ENCODE results near the gene FRY.

FRY gene

DNA sequence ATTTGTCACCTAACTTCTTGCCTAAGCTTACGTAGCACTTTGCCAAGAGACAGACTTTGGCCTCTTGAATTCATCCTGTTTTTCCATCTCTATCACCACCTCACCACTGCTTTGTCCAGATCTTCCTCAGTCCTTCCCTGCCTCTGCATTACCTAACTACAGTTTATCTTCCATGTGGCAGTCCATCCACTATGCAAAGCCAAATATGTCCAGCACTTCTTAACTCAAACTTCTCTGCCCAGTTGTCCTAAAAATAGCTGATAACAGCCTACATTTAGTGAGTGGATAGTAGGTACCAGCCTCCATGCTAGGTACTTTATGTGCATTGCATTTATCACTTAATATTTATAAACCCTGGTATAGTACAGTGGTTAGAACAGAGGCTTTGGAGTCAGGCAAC, 172.2 kb downstream of the FRY start:
- DNase-seq (ENCODE audit: low read depth): no peak
- H3K4me3 ChIP-seq (ENCODE audit: low read length): no peak overlapping the region
- no peaks in the 10 kb centered on the region for H3K27me3 ChIP-seq (replicated peaks; ENCODE audit: control insufficient read depth, insufficient read depth, low read length)
- peaks cover 11% of the 10 kb centered on the region for H3K4me1 ChIP-seq (ENCODE audit: control insufficient read depth, insufficient read depth, low read length)
- H3K36me3 ChIP-seq (ENCODE audit: control insufficient read depth, insufficient read depth, low read length, severe bottlenecking): no peaks in the 10 kb centered on the region
- H3K9me3 ChIP-seq (ENCODE audit: control insufficient read depth, low read length): no peaks in the 10 kb centered on the region
- no peak overlapping the region for H3K9ac ChIP-seq (ENCODE audit: low read length)

DNA sequence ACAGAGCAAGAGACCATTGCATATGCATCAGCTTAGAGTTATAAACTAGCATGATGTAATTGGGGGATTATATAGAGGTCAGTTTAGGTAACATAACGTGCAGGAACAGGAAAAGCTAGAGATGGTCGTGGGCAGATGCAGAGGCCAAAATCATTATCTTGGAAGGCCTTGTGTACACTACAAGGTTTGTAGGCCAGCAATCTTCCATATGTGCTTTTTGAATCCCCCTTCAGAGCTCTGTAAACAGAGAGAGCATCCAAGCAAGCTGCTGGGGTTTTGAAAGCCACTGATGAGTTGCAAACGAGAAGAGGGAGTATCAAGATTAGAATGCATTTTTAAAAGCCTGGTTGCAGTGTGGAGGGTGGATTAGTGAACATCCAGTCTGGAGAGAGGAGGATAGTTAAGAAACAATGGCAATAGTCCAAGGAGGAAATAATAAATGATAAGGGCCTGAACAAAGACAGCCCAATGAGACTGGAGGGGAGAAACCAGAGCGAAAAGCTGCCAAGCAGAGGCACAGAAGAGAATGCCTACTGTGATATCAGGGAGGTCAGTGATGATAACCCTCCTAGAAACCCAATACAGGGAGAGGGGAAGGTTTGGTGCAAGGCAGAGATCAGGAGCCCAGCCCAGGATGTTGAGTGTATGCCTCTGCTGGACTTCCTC, 174.0 kb downstream of the FRY start:
- H3K4me1 ChIP-seq (ENCODE audit: control insufficient read depth, insufficient read depth, low read length): peaks cover 23% of the 10 kb centered on the region
- H3K4me3 ChIP-seq (ENCODE audit: low read length): no peak overlapping the region

DNA sequence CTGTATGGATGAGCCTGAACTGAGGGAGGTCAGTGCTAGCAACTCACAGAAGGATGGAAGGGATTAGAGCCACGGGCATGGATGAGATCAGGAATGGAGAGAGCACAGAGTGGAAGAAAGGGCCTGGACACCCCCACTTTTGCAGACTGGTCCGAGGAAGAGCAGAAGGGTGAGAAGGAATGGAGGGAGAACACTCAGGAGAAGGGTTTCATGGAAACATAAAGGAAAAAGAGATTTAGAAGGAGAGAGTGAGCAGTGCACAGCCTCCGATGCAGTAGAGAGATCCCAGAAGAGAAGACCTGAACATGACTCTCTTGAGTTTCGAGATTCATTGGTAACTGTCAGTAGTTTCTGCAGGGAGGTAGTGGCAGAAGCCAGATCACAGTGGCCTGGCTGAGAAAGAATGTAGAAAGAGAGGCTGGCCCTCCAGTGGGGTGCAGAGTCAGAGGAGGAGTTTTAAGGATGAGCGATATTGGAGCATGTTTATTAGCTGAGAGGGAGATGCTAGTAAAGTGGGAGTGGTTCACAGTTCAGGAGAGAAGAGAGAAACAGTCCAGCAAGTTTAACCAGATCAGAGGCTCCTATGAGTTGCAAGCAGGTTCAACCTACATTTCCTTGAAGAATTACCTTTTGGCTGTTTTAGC, 174.6 kb downstream of the FRY start:
- Histone ChIP-seq H3K9ac (ENCODE audit: low read length) (no peak overlapping the region), H3K9me3 (ENCODE audit: control insufficient read depth, low read length) (no peaks in the 10 kb centered on the region), H3K27me3 (replicated peaks; ENCODE audit: control insufficient read depth, insufficient read depth, low read length) (no peaks in the 10 kb centered on the region), H3K4me1 (ENCODE audit: control insufficient read depth, insufficient read depth, low read length) (peaks cover 23% of the 10 kb centered on the region), H3K36me3 (ENCODE audit: control insufficient read depth, insufficient read depth, low read length, severe bottlenecking) (no peaks in the 10 kb centered on the region), H3K4me3 (ENCODE audit: low read length) (no peak overlapping the region)
- no peak for DNase-seq (ENCODE audit: low read depth)

More for the DNA sequence above, 174.0 kb downstream of the FRY start:
- DNase-seq (ENCODE audit: low read depth): no peak
- no peaks in the 10 kb centered on the region for H3K27me3 ChIP-seq (replicated peaks; ENCODE audit: control insufficient read depth, insufficient read depth, low read length)
- no peak overlapping the region for H3K9ac ChIP-seq (ENCODE audit: low read length)
- H3K36me3 ChIP-seq (ENCODE audit: control insufficient read depth, insufficient read depth, low read length, severe bottlenecking): no peaks in the 10 kb centered on the region
- no peaks in the 10 kb centered on the region for H3K9me3 ChIP-seq (ENCODE audit: control insufficient read depth, low read length)

DNA sequence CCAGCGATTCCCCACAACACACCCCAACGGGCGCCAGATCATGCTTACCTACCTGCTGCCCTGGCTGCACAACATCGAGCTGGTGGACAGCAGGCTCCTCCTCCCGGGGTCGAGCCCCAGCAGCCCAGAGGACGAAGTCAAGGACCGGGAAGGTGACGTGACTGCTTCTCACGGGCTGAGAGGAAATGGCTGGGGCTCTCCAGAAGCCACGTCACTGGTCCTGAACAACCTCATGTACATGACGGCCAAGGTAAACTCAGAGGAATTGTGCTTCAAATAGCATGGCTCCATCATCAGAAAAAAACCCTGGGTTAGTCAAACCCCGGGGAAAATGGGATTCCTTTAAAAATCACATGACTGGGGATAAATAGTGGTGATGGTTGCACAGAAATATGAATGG, 177.3 kb downstream of the FRY start:
- Histone ChIP-seq H3K4me3 (ENCODE audit: low read length) (no peak overlapping the region), H3K9me3 (ENCODE audit: control insufficient read depth, low read length) (no peaks in the 10 kb centered on the region), H3K9ac (ENCODE audit: low read length) (no peak overlapping the region), H3K4me1 (ENCODE audit: control insufficient read depth, insufficient read depth, low read length) (peaks cover 41% of the 10 kb centered on the region), H3K27me3 (replicated peaks; ENCODE audit: control insufficient read depth, insufficient read depth, low read length) (no peaks in the 10 kb centered on the region), H3K36me3 (ENCODE audit: control insufficient read depth, insufficient read depth, low read length, severe bottlenecking) (no peaks in the 10 kb centered on the region)
- no peak for DNase-seq (ENCODE audit: low read depth)

DNA sequence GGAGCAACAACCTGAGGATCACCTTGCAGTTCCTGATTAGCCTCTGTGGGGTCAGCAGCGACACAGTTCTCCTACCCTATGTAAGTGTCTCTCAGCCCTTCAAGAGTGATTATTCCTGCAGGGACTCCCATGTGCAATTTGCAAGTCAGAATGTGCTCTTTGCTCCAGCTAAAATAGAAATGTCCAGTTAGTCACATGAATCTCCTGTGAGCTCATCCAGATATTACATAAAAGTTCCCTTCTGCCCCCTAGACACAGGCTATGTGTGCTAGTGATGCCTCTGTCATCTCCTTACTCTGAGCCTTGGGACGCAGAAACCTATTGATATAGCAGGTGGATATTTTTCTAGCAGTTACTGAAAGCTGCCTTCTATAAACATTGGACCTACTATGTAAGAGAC, 178.1 kb downstream of the FRY start:
- no peaks in the 10 kb centered on the region for H3K27me3 ChIP-seq (replicated peaks; ENCODE audit: control insufficient read depth, insufficient read depth, low read length)
- no peak overlapping the region for H3K9ac ChIP-seq (ENCODE audit: low read length)
- H3K9me3 ChIP-seq (ENCODE audit: control insufficient read depth, low read length): no peaks in the 10 kb centered on the region
- no peak overlapping the region for H3K4me3 ChIP-seq (ENCODE audit: low read length)
- H3K4me1 ChIP-seq (ENCODE audit: control insufficient read depth, insufficient read depth, low read length): peaks cover 41% of the 10 kb centered on the region
- H3K36me3 ChIP-seq (ENCODE audit: control insufficient read depth, insufficient read depth, low read length, severe bottlenecking): no peaks in the 10 kb centered on the region
- DNase-seq (ENCODE audit: low read depth): no peak

DNA sequence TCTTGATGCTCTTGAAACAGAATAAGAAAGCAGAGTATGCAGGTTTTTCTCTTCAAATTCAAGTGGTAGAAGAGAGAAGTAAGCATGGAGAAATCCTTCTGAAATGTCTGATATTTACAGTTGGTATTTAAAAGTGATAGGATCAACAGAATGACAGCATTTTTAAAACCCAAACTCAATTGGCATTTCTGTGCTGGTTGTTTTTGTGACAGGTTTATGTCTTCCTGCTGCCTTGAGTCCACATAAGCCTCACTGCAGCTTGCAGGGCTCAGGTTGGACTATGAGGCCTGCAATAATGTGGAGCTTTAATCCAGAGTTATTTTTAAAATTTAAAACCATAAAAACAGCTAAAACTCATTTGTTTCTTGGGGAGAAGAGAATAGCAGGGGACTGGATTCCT, 178.5 kb downstream of the FRY start:
- no peak for DNase-seq (ENCODE audit: low read depth)
- H3K9ac ChIP-seq (ENCODE audit: low read length): no peak overlapping the region
- no peaks in the 10 kb centered on the region for H3K27me3 ChIP-seq (replicated peaks; ENCODE audit: control insufficient read depth, insufficient read depth, low read length)
- no peak overlapping the region for H3K4me3 ChIP-seq (ENCODE audit: low read length)
- no peaks in the 10 kb centered on the region for H3K9me3 ChIP-seq (ENCODE audit: control insufficient read depth, low read length)
- no peaks in the 10 kb centered on the region for H3K36me3 ChIP-seq (ENCODE audit: control insufficient read depth, insufficient read depth, low read length, severe bottlenecking)
- H3K4me1 ChIP-seq (ENCODE audit: control insufficient read depth, insufficient read depth, low read length): peaks cover 41% of the 10 kb centered on the region

DNA sequence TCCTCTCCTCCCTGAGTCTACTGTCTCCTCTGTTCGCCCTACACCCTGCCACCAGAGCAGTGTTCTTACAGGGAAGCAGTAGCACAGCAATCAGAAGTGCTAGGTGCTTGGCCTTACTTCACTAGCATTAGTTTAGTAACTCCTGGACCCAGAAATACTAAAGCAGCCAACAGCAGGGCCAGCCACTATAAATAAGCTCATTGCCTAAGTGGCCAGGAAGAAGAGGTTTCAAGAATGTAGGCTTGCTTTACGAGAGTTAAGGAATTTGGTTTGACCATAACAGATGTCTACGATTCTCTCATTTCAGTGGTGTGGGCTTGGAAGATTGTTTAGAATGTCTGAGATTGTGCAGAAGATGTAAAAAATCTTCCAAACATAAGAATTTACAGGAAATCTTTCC, 180.2 kb downstream of the FRY start:
- no peak overlapping the region for H3K4me3 ChIP-seq (ENCODE audit: low read length)
- H3K9ac ChIP-seq (ENCODE audit: low read length): peak overlapping the region; percentile 47
- H3K4me1 ChIP-seq (ENCODE audit: control insufficient read depth, insufficient read depth, low read length): peaks cover 41% of the 10 kb centered on the region
- no peaks in the 10 kb centered on the region for H3K36me3 ChIP-seq (ENCODE audit: control insufficient read depth, insufficient read depth, low read length, severe bottlenecking)
- no peaks in the 10 kb centered on the region for H3K9me3 ChIP-seq (ENCODE audit: control insufficient read depth, low read length)
- no peaks in the 10 kb centered on the region for H3K27me3 ChIP-seq (replicated peaks; ENCODE audit: control insufficient read depth, insufficient read depth, low read length)
- DNase-seq (ENCODE audit: low read depth): peak; percentile 83

DNA sequence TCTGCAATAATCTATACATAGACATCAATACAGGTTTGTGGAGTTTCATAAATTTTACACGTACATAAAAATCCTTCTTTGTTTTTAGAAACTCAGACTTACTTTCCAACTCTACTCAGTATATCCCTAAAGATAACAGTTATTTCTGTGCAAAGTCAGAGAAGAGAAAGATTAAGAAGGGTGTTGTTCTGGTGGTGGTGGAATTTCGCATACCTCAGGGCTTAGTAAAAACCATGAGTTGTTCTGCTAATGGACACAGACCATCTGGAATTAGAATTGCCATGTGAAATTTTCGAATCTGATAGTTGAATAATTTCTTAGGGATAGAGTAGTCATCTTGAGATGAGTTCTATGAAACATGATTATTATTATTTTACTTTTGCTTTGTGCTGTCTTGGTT, 180.8 kb downstream of the FRY start:
- H3K27me3 ChIP-seq (replicated peaks; ENCODE audit: control insufficient read depth, insufficient read depth, low read length): no peaks in the 10 kb centered on the region
- H3K4me1 ChIP-seq (ENCODE audit: control insufficient read depth, insufficient read depth, low read length): peaks cover 41% of the 10 kb centered on the region
- peak overlapping the region; percentile 47 for H3K9ac ChIP-seq (ENCODE audit: low read length)
- DNase-seq (ENCODE audit: low read depth): peak; percentile 66
- no peaks in the 10 kb centered on the region for H3K36me3 ChIP-seq (ENCODE audit: control insufficient read depth, insufficient read depth, low read length, severe bottlenecking)
- H3K4me3 ChIP-seq (ENCODE audit: low read length): no peak overlapping the region
- H3K9me3 ChIP-seq (ENCODE audit: control insufficient read depth, low read length): no peaks in the 10 kb centered on the region

DNA sequence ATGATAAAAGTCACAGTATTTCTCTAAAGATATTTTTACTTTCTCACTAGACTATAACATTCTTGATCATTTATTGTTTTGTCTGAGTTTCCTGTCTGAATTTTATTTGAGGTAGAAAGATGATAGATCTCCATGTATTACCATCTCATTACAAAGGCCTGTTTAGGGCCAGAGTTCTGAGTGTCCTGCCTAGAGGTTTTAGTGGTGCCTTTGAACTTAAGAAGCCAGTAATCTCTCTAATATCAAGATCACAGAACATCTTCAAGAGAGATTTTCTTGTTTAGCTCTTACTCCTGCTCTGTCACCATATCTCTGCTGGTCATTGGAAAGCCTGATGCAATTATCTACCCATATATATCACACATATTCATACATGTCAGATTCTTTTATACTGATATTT, 182.1 kb downstream of the FRY start:
- H3K4me3 ChIP-seq (ENCODE audit: low read length): no peak overlapping the region
- no peaks in the 10 kb centered on the region for H3K36me3 ChIP-seq (ENCODE audit: control insufficient read depth, insufficient read depth, low read length, severe bottlenecking)
- no peaks in the 10 kb centered on the region for H3K9me3 ChIP-seq (ENCODE audit: control insufficient read depth, low read length)
- peaks cover 30% of the 10 kb centered on the region for H3K4me1 ChIP-seq (ENCODE audit: control insufficient read depth, insufficient read depth, low read length)
- H3K27me3 ChIP-seq (replicated peaks; ENCODE audit: control insufficient read depth, insufficient read depth, low read length): no peaks in the 10 kb centered on the region
- DNase-seq (ENCODE audit: low read depth): no peak
- H3K9ac ChIP-seq (ENCODE audit: low read length): no peak overlapping the region

DNA sequence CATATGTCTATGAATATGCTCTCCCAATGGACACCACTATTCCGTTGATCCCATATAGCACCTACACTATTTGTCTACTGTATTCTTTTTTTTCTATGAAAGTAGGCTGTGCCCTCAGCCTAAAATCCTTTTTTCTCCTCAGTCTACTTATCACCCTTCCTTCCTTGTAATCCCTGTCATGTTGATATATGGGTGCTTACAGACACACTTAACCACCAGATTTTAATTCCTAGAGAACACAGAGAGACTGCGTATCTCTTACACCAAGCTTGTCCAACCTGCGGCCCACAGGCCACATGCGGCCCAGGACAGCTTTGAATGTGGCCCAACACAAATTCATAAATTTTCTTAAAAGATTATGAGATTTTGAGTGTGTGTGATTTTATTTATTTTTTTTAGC, 182.5 kb downstream of the FRY start:
- no peaks in the 10 kb centered on the region for H3K9me3 ChIP-seq (ENCODE audit: control insufficient read depth, low read length)
- peaks cover 30% of the 10 kb centered on the region for H3K4me1 ChIP-seq (ENCODE audit: control insufficient read depth, insufficient read depth, low read length)
- H3K36me3 ChIP-seq (ENCODE audit: control insufficient read depth, insufficient read depth, low read length, severe bottlenecking): no peaks in the 10 kb centered on the region
- H3K4me3 ChIP-seq (ENCODE audit: low read length): no peak overlapping the region
- no peaks in the 10 kb centered on the region for H3K27me3 ChIP-seq (replicated peaks; ENCODE audit: control insufficient read depth, insufficient read depth, low read length)
- H3K9ac ChIP-seq (ENCODE audit: low read length): no peak overlapping the region
- DNase-seq (ENCODE audit: low read depth): no peak

DNA sequence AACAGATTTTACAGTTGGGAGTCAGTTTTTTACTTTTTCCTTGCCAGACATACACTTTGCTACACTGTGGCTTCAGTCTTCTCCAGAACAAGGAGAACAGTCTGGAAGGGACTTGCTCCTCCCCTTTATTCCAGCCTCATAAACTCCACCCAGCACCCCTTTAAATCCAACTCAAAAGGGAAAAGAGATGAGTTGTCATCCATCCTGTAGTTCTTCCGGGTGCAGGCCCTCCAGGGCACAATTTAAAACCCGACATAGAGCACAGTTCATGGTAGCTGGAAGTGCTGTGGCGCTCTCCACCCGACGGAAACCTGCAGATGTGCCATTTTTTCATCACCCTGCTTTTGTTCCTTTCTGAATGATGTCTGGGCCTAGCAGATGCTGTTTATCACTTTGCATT, 184.7 kb downstream of the FRY start:
- no peak for DNase-seq (ENCODE audit: low read depth)
- H3K36me3 ChIP-seq (ENCODE audit: control insufficient read depth, insufficient read depth, low read length, severe bottlenecking): peaks cover 3% of the 10 kb centered on the region

More for the DNA sequence above, 184.7 kb downstream of the FRY start:
- peaks cover 18% of the 10 kb centered on the region for H3K4me1 ChIP-seq (ENCODE audit: control insufficient read depth, insufficient read depth, low read length)
- H3K9me3 ChIP-seq (ENCODE audit: control insufficient read depth, low read length): no peaks in the 10 kb centered on the region
- H3K27me3 ChIP-seq (replicated peaks; ENCODE audit: control insufficient read depth, insufficient read depth, low read length): no peaks in the 10 kb centered on the region
- no peak overlapping the region for H3K9ac ChIP-seq (ENCODE audit: low read length)
- H3K4me3 ChIP-seq (ENCODE audit: low read length): no peak overlapping the region

Measured in adipocyte (in vitro differentiated cells).